HCT116 (cell line): Measurements from ENCODE around the gene CEBPB. TPM values are rescaled to one million over a fixed set of nuclear protein-coding genes. Genes with fewer than 3 reads are reported as not detected.

ENCODE experiments used
- ATAC-seq: fragments of 200-7000 bp; cut with Tn5 transposase; 2 replicates; pipeline ENCODE4 v1.9.1; 2020; ENCODE audit warnings: mild to moderate bottlenecking, moderate library complexity
- BruUV-seq: library from RNA; stranded (reverse); fragments of 400-500 nt; replicated peaks from 2 replicates; lab custom pipeline; 2021; lab: Mats Ljungman, UMichigan
- CTCF ChIA-PET: fragments of 300-600 bp; sonication (Branson Sonifier 250); formaldehyde crosslinking; loops from one replicate; lab custom pipeline; 2021; ENCODE audit warnings: antibody characterized with exemption; lab: Charles Lee
- POLR2A ChIA-PET: fragments of 300-600, 350-600 bp; sonication (Branson Sonifier 250); formaldehyde crosslinking; loops from one replicate; lab custom pipeline; 2021; ENCODE audit warnings: antibody characterized with exemption; lab: Charles Lee
- RAD21 ChIA-PET, 2 experiments: fragments of 300-600 bp; sonication (Branson Sonifier 250); formaldehyde crosslinking; loops; one replicate each; lab custom pipeline; 2023; ENCODE audit warnings: low total read pairs in 2 of 2; ENCODE audit not compliant: uncharacterized antibody in 2 of 2, unreplicated experiment in 2 of 2, low non-redundant PET in 1 of 2; lab: Charles Lee
- DNase-seq: peaks from one replicate; pipeline ENCODE4 v3.0.0-alpha.2; 2010; ENCODE audit warnings: low read depth, low spot score
- H2AFZ ChIP-seq: fragments of 200-600 bp; shearing (Covaris generic), sonication (generic); 2 replicates; pipeline ENCODE4 v1.6.1; 2017; ENCODE audit warnings: low read depth, mixed run types, mixed read lengths, antibody characterized with exemption, low read length; ENCODE audit not compliant: poor library complexity, severe bottlenecking
- H3K27ac ChIP-seq: 2 replicates; pipeline ENCODE4 v1.5.1; 2012; ENCODE audit warnings: low read depth, low read length
- H3K27me3 ChIP-seq: fragments of 200-600 bp; sonication (generic); 2 replicates; pipeline ENCODE4 v1.6.1; 2016; ENCODE audit warnings: mixed run types, low read length, mixed read lengths; ENCODE audit not compliant: insufficient read depth
- H3K36me3 ChIP-seq, 2 experiments: fragments of 200-500 bp in 1 of 2; fragments of 200-600 bp in 1 of 2; sonication (Bioruptor generic) in 1 of 2; sonication (generic) in 1 of 2; 2 replicates each; pipeline versions ENCODE4 v1.5.1 to v1.6.1; 2014 to 2016; ENCODE audit warnings: low read length in 2 of 2, inconsistent platforms in 1 of 2, mixed read lengths in 1 of 2, mixed run types in 1 of 2; ENCODE audit not compliant: insufficient read depth in 2 of 2, control insufficient read depth in 1 of 2
- H3K4me1 ChIP-seq, 2 experiments: fragments of 200-600 bp in 1 of 2; sonication (generic) in 1 of 2; 2 replicates each; pipeline versions ENCODE4 v1.5.1 to v1.6.1; 2012 to 2017; ENCODE audit warnings: low read length in 2 of 2, inconsistent platforms in 1 of 2, mild to moderate bottlenecking in 1 of 2, mixed read lengths in 1 of 2, mixed run types in 1 of 2, moderate library complexity in 1 of 2; ENCODE audit not compliant: insufficient read depth in 2 of 2, control insufficient read depth in 1 of 2
- H3K4me2 ChIP-seq: fragments of 200-600 bp; sonication (generic); 2 replicates; pipeline ENCODE4 v1.6.1; 2017; ENCODE audit warnings: mixed run types, low read length, mixed read lengths
- H3K4me3 ChIP-seq, 2 experiments: fragments of 200-600 bp in 1 of 2; sonication (generic) in 1 of 2; replicated peaks in 1 of 2; 2 replicates each; pipeline ENCODE4 v1.5.1; 2011 to 2016; ENCODE audit warnings: low read length in 2 of 2, control low read depth in 1 of 2, low read depth in 1 of 2, mild to moderate bottlenecking in 1 of 2, mixed read lengths in 1 of 2, mixed run types in 1 of 2
- H3K79me2 ChIP-seq: fragments of 200-600 bp; sonication (generic); 2 replicates; pipeline ENCODE4 v1.6.1; 2017; ENCODE audit warnings: mild to moderate bottlenecking, mixed run types, low read length, moderate library complexity, mixed read lengths; ENCODE audit not compliant: insufficient read depth
- H3K9ac ChIP-seq: fragments of 200-600 bp; sonication (generic); 2 replicates; pipeline ENCODE4 v1.6.1; 2016; ENCODE audit warnings: low read length, mixed read lengths
- H3K9me2 ChIP-seq: fragments of 200-600 bp; sonication (generic), shearing (Covaris generic); 2 replicates; pipeline ENCODE4 v1.6.1; 2017; ENCODE audit warnings: mixed run types, mild to moderate bottlenecking, moderate library complexity; ENCODE audit not compliant: insufficient read depth
- H3K9me3 ChIP-seq, 2 experiments: fragments of 200-500 bp in 1 of 2; fragments of 200-600 bp in 1 of 2; sonication (Bioruptor generic) in 1 of 2; sonication (generic) in 1 of 2; 2 replicates each; pipeline ENCODE4 v1.6.1; 2014 to 2017; ENCODE audit warnings: low read length in 2 of 2, mixed read lengths in 2 of 2, inconsistent platforms in 1 of 2, low read depth in 1 of 2, mild to moderate bottlenecking in 1 of 2, mixed run types in 1 of 2, moderate library complexity in 1 of 2; ENCODE audit not compliant: control insufficient read depth in 1 of 2, insufficient read depth in 1 of 2
- H4K20me1 ChIP-seq: fragments of 200-600 bp; sonication (generic), shearing (Covaris generic); 2 replicates; pipeline ENCODE4 v1.6.1; 2017; ENCODE audit warnings: mixed run types, mild to moderate bottlenecking, moderate library complexity; ENCODE audit not compliant: insufficient read depth
- ATF3 ChIP-seq: IDR thresholded peaks from 2 replicates; pipeline ENCODE4 v1.6.1; 2012
- CEBPB ChIP-seq: IDR thresholded peaks from 2 replicates; pipeline ENCODE4 v1.6.1; 2012; ENCODE audit warnings: low read depth
- CTCF ChIP-seq, 3 experiments: fragments of 200-600 bp in 1 of 3; sonication (generic) in 1 of 3; IDR thresholded peaks in 2 of 3; conservative IDR thresholded peaks in 1 of 3; 2 replicates each; pipeline ENCODE4 v1.5.1; 2012 to 2017; ENCODE audit warnings: low read depth in 2 of 3, low read length in 2 of 3, antibody characterized with exemption in 1 of 3, borderline replicate concordance in 1 of 3, control low read depth in 1 of 3, mild to moderate bottlenecking in 1 of 3, mixed read lengths in 1 of 3, mixed run types in 1 of 3, moderate library complexity in 1 of 3; ENCODE audit not compliant: insufficient read depth in 1 of 3
- EGR1 ChIP-seq: IDR thresholded peaks from 2 replicates; pipeline ENCODE4 v1.6.1; 2012; ENCODE audit warnings: low read depth
- ELF1 ChIP-seq: IDR thresholded peaks from 2 replicates; pipeline ENCODE4 v1.6.1; 2012; ENCODE audit warnings: low read depth, borderline replicate concordance
- EZH2phosphoT487 ChIP-seq: fragments of 200-600 bp; IDR thresholded peaks from 2 replicates; pipeline ENCODE4 v1.6.1; 2018; ENCODE audit warnings: antibody characterized with exemption, borderline replicate concordance
- FOSL1 ChIP-seq: IDR thresholded peaks from 2 replicates; pipeline ENCODE4 v1.6.1; 2012; ENCODE audit warnings: low read depth
- JUND ChIP-seq: IDR thresholded peaks from 2 replicates; pipeline ENCODE4 v1.6.1; 2012
- MAX ChIP-seq: IDR thresholded peaks from 2 replicates; pipeline ENCODE4 v1.6.1; 2012
- POLR2A ChIP-seq: IDR thresholded peaks from 2 replicates; pipeline ENCODE4 v1.7.0; 2011; ENCODE audit warnings: borderline replicate concordance; ENCODE audit not compliant: insufficient read depth, insufficient read length; ENCODE audit errors: extremely low read depth
- POLR2AphosphoS5 ChIP-seq: IDR thresholded peaks from 2 replicates; pipeline ENCODE4 v1.6.1; 2011; ENCODE audit warnings: mild to moderate bottlenecking, low read depth, low read length, moderate library complexity
- RAD21 ChIP-seq: IDR thresholded peaks from 2 replicates; pipeline ENCODE4 v1.6.1; 2012; ENCODE audit warnings: low read depth, mild to moderate bottlenecking
- SP1 ChIP-seq: IDR thresholded peaks from 2 replicates; pipeline ENCODE4 v1.6.1; 2012; ENCODE audit warnings: low read depth
- SRF ChIP-seq: IDR thresholded peaks from 2 replicates; pipeline ENCODE4 v1.6.1; 2012; ENCODE audit warnings: low read depth
- TCF7L2 ChIP-seq: IDR thresholded peaks from 2 replicates; pipeline ENCODE4 v1.7.0; 2011; ENCODE audit warnings: borderline replicate concordance, inconsistent platforms; ENCODE audit not compliant: insufficient read depth, insufficient read length; ENCODE audit errors: extremely low read depth
- YY1 ChIP-seq: IDR thresholded peaks from 2 replicates; pipeline ENCODE4 v1.6.1; 2011; ENCODE audit warnings: low read length, low read depth, moderate library complexity, mild to moderate bottlenecking; ENCODE audit not compliant: insufficient replicate concordance; ENCODE audit errors: extremely low read depth
- ZBTB33 ChIP-seq: IDR thresholded peaks from 2 replicates; pipeline ENCODE4 v1.6.1; 2011; ENCODE audit warnings: mild to moderate bottlenecking, low read length, moderate library complexity; ENCODE audit not compliant: insufficient replicate concordance; ENCODE audit errors: extremely low read depth
- ZFX ChIP-seq: fragments of 450-650 bp; IDR thresholded peaks from 2 replicates; pipeline ENCODE4 v1.6.1; 2017
- ZNF274 ChIP-seq: fragments of 200-500 bp; sonication (Bioruptor generic); IDR thresholded peaks from 2 replicates; pipeline ENCODE4 v1.6.1; 2014; ENCODE audit warnings: mild to moderate bottlenecking, low read depth, low read length, inconsistent platforms
- intact Hi-C: fragments of 100-400 bp; cut with micrococcal nuclease; formaldehyde crosslinking; loops from 2 replicates; pipeline ENCODE4 v1.10.0; 2022
- total RNA-seq: library from RNA; stranded (reverse); gene quantifications from one replicate; pipeline ENCODE4 v1.2.1, GENCODE V29; 2021; ENCODE audit not compliant: unreplicated experiment

CEBPB gene
- total RNA-seq, 1 experiment from 2014 or later: 113 TPM

- TF ChIP-seq EZH2phosphoT487 (no peak), SP1 (no peak), EGR1 (no peak), POLR2AphosphoS5 (no peak), ZNF274 (no peak), FOSL1 (no peak), MAX (no peak), TCF7L2 (no peak), ELF1 (no peak), ATF3 (no peak), ZFX (no peak), RAD21 (no peak), YY1 (no peak), ZBTB33 (no peak), SRF (no peak), POLR2A (no peak), JUND (no peak), CTCF (IDR thresholded peaks at IDR 0.05 in 2 of 3, conservative IDR thresholded peaks at IDR 0.05 in 1 of 3; ENCODE audit: borderline replicate concordance in 1 of 3, insufficient read depth in 1 of 3, low read depth in 2 of 3, low read length in 2 of 3) (no peak), CEBPB (no peak)
- H3K27ac ChIP-seq: no peak overlapping the region
- no peak for DNase-seq
- peaks cover under 1 to 11% of the 10 kb centered on the region in 2 experiments for H3K4me1 ChIP-seq
- ChIA-PET RAD21 (no interaction called here), POLR2A (no interaction called here), CTCF (interaction anchor here (1.2 to 6.0 kb wide), 4 partner anchors 9 to 282 kb away, joined by 3 to 59 read pairs (median 5); no protein-coding TSS in a partner anchor)
- no peak overlapping the region for H3K4me3 ChIP-seq
- H4K20me1 ChIP-seq: no peaks in the 10 kb centered on the region
- H3K79me2 ChIP-seq: no peaks in the 10 kb centered on the region
- H3K36me3 ChIP-seq: no peaks in the 10 kb centered on the region
- intact Hi-C loops: no loop called here
- BruUV-seq: no TSS peak
- H2AFZ ChIP-seq: no peak overlapping the region
- H3K9me2 ChIP-seq: no peaks in the 10 kb centered on the region
- no peaks in the 10 kb centered on the region for H3K9me3 ChIP-seq
- H3K9ac ChIP-seq: no peak overlapping the region
- H3K4me2 ChIP-seq: no peak overlapping the region
- ATAC-seq: no peak
- H3K27me3 ChIP-seq: no peaks in the 10 kb centered on the region
These were observed 9.3 kb upstream of the CEBPB start for GRCh38 chr20:50181344-50181743.
